Activated T-cell treated with anti-CD3 and anti-CD28 coated beads for 4 hours (primary cell): ENCODE measurements around the gene SFTA2.
"Not testable (repeated sequence)": the region's sequence is repeated elsewhere in the genome, so short reads cannot be mapped to it uniquely, and the experiment has no call there.

Experiments
- DNase-seq: peaks from one replicate; pipeline ENCODE4 v3.0.0-alpha.2; 2020

The SFTA2 gene

DNA sequence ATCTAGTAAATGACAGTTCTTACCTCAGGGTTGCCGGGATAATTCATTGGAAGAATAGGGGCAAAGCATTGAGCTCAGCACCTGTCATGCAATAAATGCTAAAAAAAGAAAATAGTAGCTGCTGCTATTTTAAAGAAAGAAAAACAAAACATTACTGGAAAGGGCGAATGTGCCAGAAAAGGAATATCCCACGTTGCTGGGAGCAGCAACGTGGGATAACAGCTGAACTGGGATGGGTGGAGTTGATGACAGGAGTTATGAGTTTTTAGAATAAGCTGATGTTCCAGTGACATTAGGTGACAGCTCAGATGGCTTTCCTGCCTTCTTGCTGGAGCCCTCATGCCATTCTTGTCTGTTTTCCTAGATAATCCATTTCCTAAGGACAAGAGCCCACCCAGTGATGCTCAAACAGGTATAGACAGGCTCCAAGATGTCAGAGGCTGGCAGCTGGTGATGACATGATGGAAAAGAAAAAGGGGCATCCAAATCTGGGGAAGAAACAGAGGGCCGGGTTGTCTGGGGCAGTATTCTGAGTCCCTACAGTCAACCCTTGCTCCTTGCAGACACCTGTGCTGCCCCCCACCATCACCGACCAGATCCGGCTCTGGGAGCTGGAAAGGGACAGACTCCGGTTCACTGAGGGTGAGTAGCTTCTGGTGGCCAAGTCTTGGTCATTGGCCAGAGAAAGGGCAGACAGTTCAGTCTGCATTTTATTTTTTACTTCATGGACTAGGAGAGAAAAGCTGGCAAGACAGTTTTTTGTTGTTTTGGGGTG, 19.0 kb downstream of the SFTA2 start:
- DNase-seq: no peak

DNA sequence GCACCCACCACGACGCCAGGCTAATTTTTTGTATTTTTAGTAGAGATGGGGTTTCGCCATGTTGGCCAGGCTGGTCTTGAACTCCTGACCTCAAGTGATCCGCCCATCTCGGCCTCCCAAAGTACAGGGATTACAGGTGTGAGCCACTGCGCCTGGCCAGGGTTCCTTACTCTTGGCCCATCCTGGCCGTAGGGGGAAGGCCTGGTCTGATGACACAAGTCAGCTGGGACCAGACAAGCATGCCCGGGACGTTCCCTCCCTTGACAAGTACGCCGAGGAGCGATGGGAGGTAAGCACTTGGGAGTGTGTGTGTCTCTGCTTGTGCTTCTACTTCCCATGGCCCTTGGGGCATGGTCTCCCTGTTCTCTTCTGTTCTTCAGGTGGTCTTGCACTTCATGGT, 21.5 kb downstream of the SFTA2 start:
- not testable (repeated sequence) for DNase-seq

DNA sequence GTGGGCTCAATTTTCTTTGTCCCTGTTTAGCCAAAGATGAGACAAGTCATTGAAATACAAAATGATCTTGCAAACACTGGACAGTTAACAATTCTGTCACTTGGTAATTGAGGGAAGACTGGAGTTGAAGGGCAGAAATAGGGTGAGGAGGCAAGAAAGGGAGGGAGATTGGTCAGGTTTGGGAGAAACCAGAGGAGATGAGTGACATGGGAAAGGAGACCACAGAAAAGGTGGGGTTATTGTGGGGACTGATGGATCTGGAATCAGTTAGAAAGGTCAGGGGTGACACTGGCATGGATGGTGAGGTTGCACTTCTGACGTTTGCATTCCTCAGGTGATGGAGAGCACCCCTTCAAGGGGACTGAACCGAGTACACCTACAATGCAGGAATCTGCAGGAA, 23.3 kb downstream of the SFTA2 start:
- no peak for DNase-seq

DNA sequence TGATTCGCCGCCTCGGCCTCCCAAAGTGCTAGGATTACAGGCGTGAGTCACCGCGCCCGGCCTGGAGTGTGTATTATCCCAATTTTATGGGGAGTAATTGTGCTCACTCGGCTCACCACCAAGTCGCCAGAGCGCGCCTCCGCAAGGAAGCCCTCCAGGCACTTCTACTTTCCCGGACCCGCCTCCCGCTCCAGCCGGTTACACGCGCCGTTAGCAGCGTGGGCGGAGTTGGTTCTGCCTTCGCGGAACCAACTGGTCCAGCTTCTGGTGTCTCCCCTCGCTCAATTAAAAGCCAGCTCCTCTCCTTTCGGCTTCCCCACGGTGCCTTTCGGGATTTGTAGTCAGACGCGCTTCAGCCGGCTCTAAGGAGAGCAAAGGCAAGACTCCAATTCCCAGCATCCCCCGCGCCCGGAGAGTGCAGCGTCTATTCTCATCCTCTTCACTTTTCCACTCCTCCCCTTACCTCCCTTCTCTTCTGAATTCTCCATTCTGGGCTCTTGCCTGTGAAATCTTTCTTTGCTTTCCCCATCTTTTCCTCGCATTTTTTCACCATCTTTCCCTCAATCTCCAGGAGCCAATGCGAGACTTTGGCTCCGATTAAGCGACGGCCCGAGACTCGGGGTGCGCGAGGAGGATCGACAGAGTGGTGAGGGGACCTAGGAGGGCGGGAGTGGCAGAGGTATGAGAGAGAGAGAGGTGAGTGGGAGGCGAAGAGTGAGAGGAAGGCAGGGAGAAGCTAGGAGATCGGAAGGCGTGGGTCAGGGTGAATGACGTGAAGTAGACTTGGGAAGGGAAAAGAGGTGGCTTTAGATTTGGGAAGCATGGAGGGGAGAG, 24.0 kb downstream of the SFTA2 start, which contains the start of gene GTF2H4:
Gene GTF2H4 (plus strand): TSS at position 450 of the 834 bp plus-strand sequence.
- peak; percentile 95 for DNase-seq

DNA sequence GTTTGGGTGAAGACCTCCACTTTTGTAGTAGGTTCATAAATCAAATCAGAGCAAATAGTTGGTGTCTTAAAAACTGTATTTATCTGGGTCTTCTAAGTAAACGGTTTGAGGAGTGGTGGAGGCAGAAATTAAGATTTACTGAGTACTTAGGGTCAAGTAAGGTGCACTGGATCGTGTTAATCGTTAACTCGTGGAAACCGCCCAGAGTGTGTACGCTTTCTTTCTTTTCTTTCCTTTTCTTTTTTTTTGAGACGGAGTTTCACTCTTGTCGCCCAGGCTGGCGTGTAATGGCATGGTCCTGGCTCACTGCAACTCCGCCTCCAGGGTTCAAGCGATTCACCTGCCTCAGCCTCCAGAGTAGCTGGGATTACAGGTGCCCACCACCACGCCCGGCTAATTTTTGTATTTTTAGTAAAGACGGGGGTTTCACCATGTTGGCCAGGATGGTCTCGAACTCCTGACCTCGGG, 24.6 kb downstream of the SFTA2 start:
- not testable (repeated sequence) for DNase-seq

DNA sequence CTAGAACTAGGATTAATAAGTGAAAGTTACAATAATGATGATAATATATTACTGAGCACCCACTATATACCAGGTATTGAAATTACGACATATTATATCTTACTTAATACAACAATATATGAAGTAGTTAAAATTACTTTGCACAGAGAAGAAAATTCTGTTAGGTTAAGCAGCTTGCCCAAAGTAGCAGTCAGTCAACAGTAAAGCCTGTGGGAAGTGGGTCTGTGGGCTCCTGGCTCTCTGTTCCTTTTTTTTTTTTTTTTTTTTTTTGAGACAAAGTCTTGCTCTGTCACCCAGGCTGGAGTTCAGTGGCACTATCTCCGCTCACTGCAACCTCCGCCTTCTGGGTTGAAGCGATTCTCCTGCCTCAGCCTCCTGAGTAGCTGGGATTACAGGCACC, 28.7 kb downstream of the SFTA2 start:
- no peak for DNase-seq

DNA sequence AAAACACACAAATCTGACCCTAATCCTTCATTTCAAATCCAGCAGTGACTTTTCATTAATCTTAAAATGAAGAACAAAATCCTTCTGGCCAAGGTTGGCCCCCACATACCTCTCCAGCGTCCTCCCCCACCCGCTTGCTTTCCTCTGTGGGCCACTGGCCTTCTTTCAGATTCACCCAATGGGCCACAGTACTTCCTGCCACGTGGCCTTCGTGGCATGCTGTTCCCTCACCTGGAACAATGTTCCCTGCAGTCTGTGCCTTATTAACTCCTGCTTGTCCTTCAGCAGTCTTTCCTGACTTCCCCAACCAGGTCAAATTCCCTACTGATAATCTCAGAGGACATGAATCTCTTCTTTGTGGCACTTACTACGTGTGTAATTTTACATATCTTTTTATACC, 29.3 kb downstream of the SFTA2 start:
- DNase-seq: no peak

DNA sequence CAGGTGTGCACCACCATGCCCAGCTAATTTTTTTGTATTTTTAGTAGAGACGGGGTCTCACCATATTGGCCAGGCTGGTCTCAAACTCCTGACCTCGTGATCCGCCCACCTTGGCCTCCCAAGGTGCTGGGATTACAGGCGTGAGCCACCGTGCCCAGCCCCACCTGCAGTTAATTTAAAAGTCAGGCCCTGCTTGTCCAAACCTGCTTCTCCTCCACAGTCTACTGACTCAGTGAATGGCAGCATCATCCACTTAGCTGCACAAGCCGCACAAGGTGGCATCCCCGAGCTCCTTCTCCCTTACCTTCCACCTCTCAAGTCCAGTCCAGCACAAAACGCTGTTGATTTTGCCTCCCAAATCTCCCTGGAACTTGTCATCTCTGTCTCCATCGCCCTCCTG, 29.8 kb downstream of the SFTA2 start:
- not testable (repeated sequence) for DNase-seq

DNA sequence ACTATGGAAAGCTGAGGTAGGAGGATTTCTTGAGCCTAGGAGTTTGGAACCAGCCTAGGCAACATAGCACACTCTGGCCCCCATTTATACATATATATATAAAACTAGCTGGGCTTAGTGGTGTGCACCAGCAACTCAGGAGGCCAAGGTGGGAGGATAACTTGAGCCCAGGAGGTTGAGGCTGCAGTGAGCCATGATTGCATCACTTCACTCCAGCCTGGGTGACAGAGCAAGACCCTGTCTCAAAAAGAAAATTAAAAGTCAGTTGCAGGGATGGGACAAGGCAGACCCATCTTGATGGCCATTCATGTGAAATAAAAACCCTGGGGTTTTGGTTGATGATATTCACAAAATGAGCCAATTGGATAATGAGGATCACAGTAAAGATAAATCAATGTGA, 30.5 kb downstream of the SFTA2 start:
- DNase-seq: no peak

DNA sequence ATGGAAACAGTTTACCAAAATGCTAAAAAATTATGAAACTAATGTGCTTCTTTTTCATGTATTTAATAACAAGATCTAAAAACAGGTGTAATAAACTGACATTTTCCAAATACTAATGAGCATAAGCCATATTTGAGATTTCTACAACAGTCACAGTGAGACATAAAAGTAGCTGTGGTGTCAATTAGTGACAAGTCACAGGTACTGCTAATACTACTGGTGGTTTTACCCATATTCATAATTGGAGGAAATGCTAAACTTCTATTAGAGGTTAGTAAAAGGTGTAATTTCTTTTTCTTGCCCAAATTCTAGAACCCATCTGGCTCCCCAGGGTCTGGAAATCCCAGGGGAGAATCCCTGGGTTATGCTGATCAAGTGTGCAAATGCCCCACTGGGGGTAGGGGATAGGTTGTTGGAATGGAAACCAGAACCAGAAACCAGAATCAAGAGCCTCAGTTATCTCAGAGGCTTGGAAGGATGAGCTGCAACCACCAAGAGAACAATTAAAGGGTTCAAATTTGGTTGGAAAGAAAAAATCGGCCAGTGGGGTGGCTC, 31.0 kb downstream of the SFTA2 start:
- DNase-seq: no peak

DNA sequence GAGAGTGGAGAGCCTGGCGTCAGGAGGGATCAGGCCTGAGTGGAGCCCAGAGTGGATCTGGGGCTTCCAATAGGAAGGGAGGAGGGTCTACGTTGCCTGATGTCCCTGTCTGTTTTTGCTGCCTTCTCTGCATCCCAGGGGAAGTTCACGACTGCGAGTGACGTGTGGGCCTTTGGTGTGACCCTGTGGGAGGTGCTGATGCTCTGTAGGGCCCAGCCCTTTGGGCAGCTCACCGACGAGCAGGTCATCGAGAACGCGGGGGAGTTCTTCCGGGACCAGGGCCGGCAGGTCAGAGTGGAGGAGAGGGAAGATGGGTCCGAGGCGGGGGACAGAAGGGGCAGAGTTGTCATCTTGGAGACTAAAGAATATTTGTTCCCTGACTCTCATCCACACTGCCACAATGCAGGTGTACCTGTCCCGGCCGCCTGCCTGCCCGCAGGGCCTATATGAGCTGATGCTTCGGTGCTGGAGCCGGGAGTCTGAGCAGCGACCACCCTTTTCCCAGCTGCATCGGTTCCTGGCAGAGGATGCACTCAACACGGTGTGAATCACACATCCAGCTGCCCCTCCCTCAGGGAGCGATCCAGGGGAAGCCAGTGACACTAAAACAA, 33.1 kb downstream of the SFTA2 start:
- no peak for DNase-seq

DNA sequence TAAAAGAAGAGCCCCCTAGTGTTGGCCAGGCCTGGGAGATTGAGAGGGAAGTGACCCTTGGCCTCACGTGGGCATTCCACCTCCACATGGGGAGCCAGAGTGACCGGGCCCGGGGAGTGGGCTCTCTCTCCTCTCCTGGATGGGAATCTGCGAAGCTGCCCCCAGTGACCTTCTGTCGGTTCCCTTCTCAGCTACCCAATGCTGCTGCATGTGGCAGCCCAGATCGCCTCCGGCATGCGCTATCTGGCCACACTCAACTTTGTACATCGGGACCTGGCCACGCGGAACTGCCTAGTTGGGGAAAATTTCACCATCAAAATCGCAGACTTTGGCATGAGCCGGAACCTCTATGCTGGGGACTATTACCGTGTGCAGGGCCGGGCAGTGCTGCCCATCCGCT, 34.1 kb downstream of the SFTA2 start:
- DNase-seq: no peak

DNA sequence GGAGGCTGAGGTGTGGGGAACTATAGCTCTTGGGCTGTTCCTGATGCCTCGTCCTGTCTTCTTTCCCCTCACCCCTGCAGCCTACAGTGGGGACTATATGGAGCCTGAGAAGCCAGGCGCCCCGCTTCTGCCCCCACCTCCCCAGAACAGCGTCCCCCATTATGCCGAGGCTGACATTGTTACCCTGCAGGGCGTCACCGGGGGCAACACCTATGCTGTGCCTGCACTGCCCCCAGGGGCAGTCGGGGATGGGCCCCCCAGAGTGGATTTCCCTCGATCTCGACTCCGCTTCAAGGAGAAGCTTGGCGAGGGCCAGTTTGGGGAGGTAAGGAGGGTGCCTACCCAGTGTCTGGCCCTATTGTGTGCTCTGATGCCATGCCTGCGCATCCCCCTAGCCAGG, 35.4 kb downstream of the SFTA2 start:
- no peak for DNase-seq

DNA sequence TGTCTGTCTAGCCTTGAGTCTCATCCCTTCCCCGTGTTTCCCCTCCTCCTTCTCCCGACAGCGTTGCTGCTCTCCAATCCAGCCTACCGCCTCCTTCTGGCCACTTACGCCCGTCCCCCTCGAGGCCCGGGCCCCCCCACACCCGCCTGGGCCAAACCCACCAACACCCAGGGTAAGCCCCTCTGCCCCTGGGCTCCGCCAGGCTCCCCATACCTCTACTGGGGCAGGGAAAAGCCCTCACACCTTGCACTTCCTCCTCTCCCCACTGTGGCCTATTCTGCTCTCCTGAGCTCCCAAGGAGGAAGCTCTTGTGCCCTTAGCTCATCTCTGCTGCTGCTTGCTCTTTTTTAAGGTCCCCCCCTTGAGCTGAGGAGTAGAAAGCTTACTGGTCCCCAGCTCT, 36.6 kb downstream of the SFTA2 start:
- DNase-seq: no peak

DNA sequence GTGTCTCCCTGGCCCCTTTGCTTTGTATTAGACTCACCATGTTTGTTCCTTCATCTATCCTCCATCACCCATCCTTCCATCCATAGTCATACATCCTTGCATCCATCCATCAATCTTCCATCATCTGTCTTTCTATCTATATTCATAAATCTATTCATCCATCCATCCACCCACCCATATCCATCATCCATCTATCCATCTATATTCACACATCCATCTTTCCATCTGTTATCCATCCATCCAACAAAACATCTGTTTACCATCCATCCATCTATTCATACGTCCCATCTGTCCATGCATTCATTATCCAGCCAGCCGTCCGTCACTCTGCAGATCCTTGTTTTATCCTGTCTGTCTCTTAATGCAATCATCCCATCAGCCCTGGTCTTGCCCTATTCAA, 37.0 kb downstream of the SFTA2 start:
- no peak for DNase-seq

DNA sequence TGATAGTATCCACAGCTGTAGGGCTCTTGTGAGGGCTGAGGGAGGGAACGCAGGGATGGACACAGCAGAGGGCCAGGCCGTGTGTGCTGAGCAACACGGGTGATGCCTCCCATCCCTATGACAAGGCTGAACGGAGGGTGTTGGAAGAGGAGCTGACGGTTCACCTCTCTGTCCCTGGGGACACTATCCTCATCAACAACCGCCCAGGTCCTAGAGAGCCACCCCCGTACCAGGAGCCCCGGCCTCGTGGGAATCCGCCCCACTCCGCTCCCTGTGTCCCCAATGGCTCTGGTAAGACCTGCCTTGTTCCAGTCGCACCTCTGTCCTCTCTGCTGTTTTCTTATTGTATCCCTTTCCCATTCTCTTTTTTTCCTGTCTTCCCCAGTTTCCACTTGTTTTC, 37.6 kb downstream of the SFTA2 start:
- no peak for DNase-seq

DNA sequence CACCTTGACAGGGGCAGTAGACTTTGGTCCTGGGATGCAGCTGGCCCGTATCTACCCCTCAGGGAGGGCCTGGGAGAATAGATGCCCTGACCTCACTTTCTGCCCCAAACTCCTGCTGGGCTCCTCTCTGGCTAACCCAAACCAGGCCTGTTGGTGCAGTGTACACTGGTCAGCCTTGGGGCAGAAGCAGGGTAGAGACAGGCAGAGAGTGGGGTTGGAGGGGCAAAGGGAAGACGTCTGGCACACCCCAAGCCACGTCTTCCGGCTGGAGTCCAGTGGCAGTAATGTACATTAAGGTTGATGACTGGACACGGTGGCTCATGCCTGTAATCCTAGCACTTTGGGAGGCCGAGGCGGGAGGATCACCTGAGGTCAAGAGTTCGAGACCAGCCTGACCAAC, 38.3 kb downstream of the SFTA2 start:
- DNase-seq: no peak

DNA sequence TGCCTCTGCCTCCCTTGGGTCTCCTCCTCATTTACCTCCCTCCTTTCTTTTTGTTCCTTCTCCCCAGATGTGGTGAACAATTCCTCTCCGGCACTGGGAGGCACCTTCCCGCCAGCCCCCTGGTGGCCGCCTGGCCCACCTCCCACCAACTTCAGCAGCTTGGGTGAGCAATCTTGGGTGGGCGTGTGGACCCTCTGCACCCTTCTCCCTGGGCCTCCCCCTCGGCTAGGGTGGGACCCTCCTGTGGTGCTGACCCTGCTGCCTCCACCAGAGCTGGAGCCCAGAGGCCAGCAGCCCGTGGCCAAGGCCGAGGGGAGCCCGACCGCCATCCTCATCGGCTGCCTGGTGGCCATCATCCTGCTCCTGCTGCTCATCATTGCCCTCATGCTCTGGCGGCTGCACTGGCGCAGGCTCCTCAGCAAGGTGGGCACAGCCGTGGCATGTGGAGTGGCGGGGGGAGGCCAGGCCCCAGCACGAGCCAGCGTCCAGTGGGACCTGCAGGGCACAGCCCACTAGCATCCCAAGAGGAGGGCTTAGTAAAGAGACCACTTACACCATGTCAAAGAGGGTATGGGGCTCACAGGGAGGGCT, 38.9 kb downstream of the SFTA2 start:
- DNase-seq: no peak

DNA sequence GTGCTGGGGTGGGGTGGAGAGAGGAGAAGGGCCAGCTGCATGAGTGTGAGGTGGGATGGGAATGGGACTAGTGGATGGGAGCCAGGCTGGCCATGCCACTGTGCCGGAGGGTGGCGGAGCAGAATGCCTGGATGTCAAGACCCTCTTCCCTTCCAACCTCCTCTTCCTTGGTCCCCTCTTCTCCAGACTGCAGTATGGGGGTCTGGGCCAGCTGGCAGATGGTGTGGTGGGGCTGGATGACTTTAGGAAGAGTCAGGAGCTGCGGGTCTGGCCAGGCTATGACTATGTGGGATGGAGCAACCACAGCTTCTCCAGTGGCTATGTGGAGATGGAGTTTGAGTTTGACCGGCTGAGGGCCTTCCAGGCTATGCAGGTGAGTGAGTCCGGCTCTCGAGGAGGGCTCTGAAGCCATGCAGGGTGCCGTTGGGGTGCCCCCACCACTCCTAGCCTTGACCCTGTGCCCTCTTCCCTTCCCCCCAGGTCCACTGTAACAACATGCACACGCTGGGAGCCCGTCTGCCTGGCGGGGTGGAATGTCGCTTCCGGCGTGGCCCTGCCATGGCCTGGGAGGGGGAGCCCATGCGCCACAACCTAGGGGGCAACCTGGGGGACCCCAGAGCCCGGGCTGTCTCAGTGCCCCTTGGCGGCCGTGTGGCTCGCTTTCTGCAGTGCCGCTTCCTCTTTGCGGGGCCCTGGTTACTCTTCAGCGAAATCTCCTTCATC, 40.0 kb downstream of the SFTA2 start:
- DNase-seq: no peak

DNA sequence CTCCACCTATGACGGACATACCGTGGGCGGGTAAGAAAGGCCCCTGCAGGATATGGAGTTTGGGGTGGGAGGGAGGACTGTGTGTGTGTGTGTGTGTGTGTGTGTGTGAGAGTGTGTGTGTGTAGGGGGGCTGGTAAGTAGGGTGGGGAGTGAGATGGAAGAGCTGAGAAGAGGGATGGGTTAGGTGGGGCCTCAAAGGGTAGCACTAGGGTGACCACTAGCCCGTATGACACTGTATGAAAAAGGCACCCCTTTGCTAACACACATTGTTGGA, 40.6 kb downstream of the SFTA2 start:
- DNase-seq: no peak

DNA sequence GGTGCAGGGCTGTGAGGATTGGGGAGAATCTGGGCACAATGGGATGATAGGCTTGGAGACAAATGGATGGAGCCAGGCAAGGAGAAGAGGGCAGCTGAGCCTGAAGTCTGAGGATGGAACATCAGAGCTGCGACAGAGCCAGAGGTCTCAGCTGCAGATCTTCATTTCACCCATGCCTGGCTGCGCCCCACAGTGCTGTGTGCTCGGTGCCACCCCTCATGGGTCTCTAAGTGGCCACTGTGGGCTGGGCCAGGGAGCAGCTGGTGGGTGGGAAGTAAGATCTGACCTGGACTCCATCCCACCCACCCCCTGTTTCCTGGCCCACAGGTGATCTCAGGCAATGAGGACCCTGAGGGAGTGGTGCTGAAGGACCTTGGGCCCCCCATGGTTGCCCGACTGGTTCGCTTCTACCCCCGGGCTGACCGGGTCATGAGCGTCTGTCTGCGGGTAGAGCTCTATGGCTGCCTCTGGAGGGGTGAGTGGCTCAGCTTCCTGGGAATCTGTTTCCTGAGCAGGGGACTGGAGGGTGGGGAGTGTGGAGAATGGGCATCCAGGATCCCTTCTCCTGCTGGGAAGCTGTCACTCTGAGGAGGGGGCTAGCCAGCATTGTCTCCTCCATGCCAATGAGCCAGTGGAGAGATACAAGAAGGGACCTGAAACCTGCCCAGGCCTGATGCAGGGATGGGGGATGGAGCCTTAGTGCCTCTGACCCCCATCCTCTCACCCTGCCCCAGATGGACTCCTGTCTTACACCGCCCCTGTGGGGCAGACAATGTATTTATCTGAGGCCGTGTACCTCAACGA, 41.1 kb downstream of the SFTA2 start:
- DNase-seq: no peak
